H9 (cell line): ENCODE data around the gene ULK4. TPM values are rescaled to one million over a fixed set of nuclear protein-coding genes. Genes with fewer than 3 reads are reported as not detected.

Experiments used
- DNase-seq: peaks from one replicate; pipeline ENCODE4 v3.0.0-alpha.2; 2017
- H2AFZ ChIP-seq: one replicate; pipeline ENCODE4 v1.6.1; 2013; ENCODE audit warnings: mild to moderate bottlenecking, low read length, control low read depth, moderate library complexity
- H2AK5ac ChIP-seq: 2 replicates; pipeline ENCODE4 v1.6.1; 2013; ENCODE audit warnings: low read length, control low read depth, mixed read lengths; ENCODE audit not compliant: insufficient read length
- H2BK120ac ChIP-seq: one replicate; pipeline ENCODE4 v1.6.1; 2013; ENCODE audit warnings: low read depth, mild to moderate bottlenecking, low read length, control low read depth, inconsistent platforms; ENCODE audit not compliant: poor library complexity, severe bottlenecking
- H2BK12ac ChIP-seq: 2 replicates; pipeline ENCODE4 v1.6.1; 2013; ENCODE audit warnings: low read length, control low read depth, mixed read lengths, low read depth; ENCODE audit not compliant: insufficient read length
- H2BK15ac ChIP-seq: 2 replicates; pipeline ENCODE4 v1.6.1; 2013; ENCODE audit warnings: low read depth, low read length, control low read depth
- H2BK20ac ChIP-seq: one replicate; pipeline ENCODE4 v1.6.1; 2013; ENCODE audit warnings: low read depth, mild to moderate bottlenecking, low read length, control low read depth, inconsistent platforms; ENCODE audit not compliant: poor library complexity, severe bottlenecking
- H2BK5ac ChIP-seq: 2 replicates; pipeline ENCODE4 v1.6.1; 2013; ENCODE audit warnings: low read length, control low read depth, mixed read lengths; ENCODE audit not compliant: insufficient read length
- H3K14ac ChIP-seq: 2 replicates; pipeline ENCODE4 v1.6.1; 2013; ENCODE audit warnings: low read length, control low read depth; ENCODE audit not compliant: insufficient read depth
- H3K18ac ChIP-seq: 2 replicates; pipeline ENCODE4 v1.6.1; 2013; ENCODE audit warnings: low read depth, mild to moderate bottlenecking, mixed read lengths, low read length, control low read depth; ENCODE audit not compliant: insufficient read length
- H3K23ac ChIP-seq: 2 replicates; pipeline ENCODE4 v1.6.1; 2013; ENCODE audit warnings: low read length, control low read depth, mixed read lengths, low read depth; ENCODE audit not compliant: insufficient read length
- H3K23me2 ChIP-seq: 2 replicates; pipeline ENCODE4 v1.6.1; 2013; ENCODE audit warnings: low read depth, mild to moderate bottlenecking, mixed read lengths, low read length, control low read depth; ENCODE audit not compliant: insufficient read length, poor library complexity, severe bottlenecking
- H3K27ac ChIP-seq: 2 replicates; pipeline ENCODE4 v1.5.1; 2013; ENCODE audit warnings: low read length, control low read depth, mixed read lengths, low read depth; ENCODE audit not compliant: insufficient read length
- H3K27me3 ChIP-seq: 2 replicates; pipeline ENCODE4 v1.6.1; 2013; ENCODE audit warnings: low read length, control low read depth, inconsistent platforms; ENCODE audit not compliant: insufficient read depth
- H3K4ac ChIP-seq: 2 replicates; pipeline ENCODE4 v1.6.1; 2013; ENCODE audit warnings: low read depth, mild to moderate bottlenecking, control low read depth, inconsistent platforms, low read length, moderate library complexity
- H3K4me1 ChIP-seq: 2 replicates; pipeline ENCODE4 v1.6.1; 2013; ENCODE audit warnings: low read length, control low read depth, inconsistent platforms; ENCODE audit not compliant: insufficient read depth
- H3K4me2 ChIP-seq: 2 replicates; pipeline ENCODE4 v1.6.1; 2013; ENCODE audit warnings: low read length, control low read depth, mixed read lengths; ENCODE audit not compliant: insufficient read length, insufficient read depth
- H3K56ac ChIP-seq: 2 replicates; pipeline ENCODE4 v1.6.1; 2013; ENCODE audit warnings: low read depth, mild to moderate bottlenecking, mixed read lengths, low read length, control low read depth; ENCODE audit not compliant: insufficient read length
- H3K79me1 ChIP-seq: 2 replicates; pipeline ENCODE4 v1.6.1; 2013; ENCODE audit warnings: low read depth, mild to moderate bottlenecking, moderate library complexity, low read length, control low read depth, inconsistent platforms; ENCODE audit not compliant: insufficient read depth, poor library complexity, severe bottlenecking
- H3K79me2 ChIP-seq: 2 replicates; pipeline ENCODE4 v1.6.1; 2013; ENCODE audit warnings: low read length, control low read depth, inconsistent platforms; ENCODE audit not compliant: insufficient read depth
- H3K9ac ChIP-seq: 2 replicates; pipeline ENCODE4 v1.6.1; 2013; ENCODE audit warnings: low read length, control low read depth, mixed read lengths; ENCODE audit not compliant: insufficient read length; ENCODE audit errors: extremely low read depth
- H3K9me3 ChIP-seq: one replicate; pipeline ENCODE4 v1.6.1; 2013; ENCODE audit warnings: low read depth, low read length, inconsistent platforms; ENCODE audit not compliant: control insufficient read depth
- H3T11ph ChIP-seq: one replicate; pipeline ENCODE4 v1.6.1; 2013; ENCODE audit warnings: mild to moderate bottlenecking, low read length, control low read depth, inconsistent platforms
- H4K20me1 ChIP-seq: one replicate; pipeline ENCODE4 v1.6.1; 2013; ENCODE audit not compliant: control insufficient read depth, insufficient read length, insufficient read depth
- H4K5ac ChIP-seq: 2 replicates; pipeline ENCODE4 v1.6.1; 2013; ENCODE audit warnings: low read depth, mild to moderate bottlenecking, mixed read lengths, low read length, control low read depth; ENCODE audit not compliant: insufficient read length
- H4K8ac ChIP-seq: replicated peaks from 2 replicates; pipeline ENCODE4 v1.6.1; 2013; ENCODE audit warnings: low read length, control low read depth, mixed read lengths, low read depth; ENCODE audit not compliant: insufficient read length
- H4K91ac ChIP-seq: 2 replicates; pipeline ENCODE4 v1.6.1; 2013; ENCODE audit warnings: low read depth, mild to moderate bottlenecking, moderate library complexity, mixed read lengths, low read length, control low read depth; ENCODE audit not compliant: insufficient read length
- H3K27ac Mint-ChIP-seq, 3 experiments: 2 replicates in 2 of 3; 3 replicates in 1 of 3; pipeline ENCODE4 v1.8.0; 2020 to 2021; ENCODE audit warnings: mixed read lengths in 3 of 3, mild to moderate bottlenecking in 1 of 3, moderate library complexity in 1 of 3
- H3K27me3 Mint-ChIP-seq: 2 replicates; pipeline ENCODE4 v1.8.0; 2021; ENCODE audit warnings: low read depth, mild to moderate bottlenecking, moderate library complexity, mixed read lengths
- H3K36me3 Mint-ChIP-seq, 3 experiments: 2 replicates in 2 of 3; 3 replicates in 1 of 3; pipeline ENCODE4 v1.8.0; 2020 to 2021; ENCODE audit warnings: low read depth in 3 of 3, mixed read lengths in 3 of 3; ENCODE audit not compliant: insufficient read depth in 1 of 3
- H3K4me1 Mint-ChIP-seq, 2 experiments: 2 replicates each; pipeline ENCODE4 v1.8.0; 2020; ENCODE audit warnings: mixed read lengths in 2 of 2
- H3K4me3 Mint-ChIP-seq, 2 experiments: 2 replicates in 1 of 2; 3 replicates in 1 of 2; pipeline ENCODE4 v1.8.0; 2020 to 2021; ENCODE audit warnings: mild to moderate bottlenecking in 2 of 2, mixed read lengths in 2 of 2, moderate library complexity in 1 of 2
- H3K9me3 Mint-ChIP-seq, 2 experiments: 2 replicates in 1 of 2; 3 replicates in 1 of 2; pipeline ENCODE4 v1.8.0; 2020; ENCODE audit warnings: mild to moderate bottlenecking in 2 of 2, mixed read lengths in 2 of 2, moderate library complexity in 1 of 2
- CTCF ChIP-seq: fragments of 200-600 bp; sonication (generic); conservative IDR thresholded peaks from 3 replicates; pipeline ENCODE4 v1.8.0; 2021; ENCODE audit warnings: antibody characterized with exemption, mild to moderate bottlenecking
- WGBS: extraction: QIAGEN DNeasy Blood & Tissue Kit; methylation state at CpG from one replicate; pipeline ENCODE4 v1.1.7; 2013; ENCODE audit warnings: missing lambda C conversion rate, low lambda C conversion rate, mixed read lengths; ENCODE audit not compliant: insufficient read length; ENCODE audit errors: extremely low coverage; 5-methylcytosine and 5-hydroxymethylcytosine counted together
- total RNA-seq: library from RNA; stranded (reverse); gene quantifications from 2 replicates; pipeline ENCODE4 v1.2.1, GENCODE V29; 2021

The ULK4 gene
- total RNA-seq, 1 experiment from 2014 or later = 12.9 TPM

GRCh38 chr3:41989518-41989917 is 27.6 kb upstream of the ULK4 start:
- Histone ChIP-seq H3K4ac (no peak overlapping the region), H3K9ac (no peak overlapping the region), H4K8ac (no peak overlapping the region), H3K9me3 (no peaks in the 10 kb centered on the region), H2AK5ac (no peak overlapping the region), H3K18ac (no peak overlapping the region), H2BK5ac (no peak overlapping the region), H2BK15ac (no peak overlapping the region), H3K4me2 (no peak overlapping the region), H3K79me2 (no peaks in the 10 kb centered on the region), H3K79me1 (no peaks in the 10 kb centered on the region), H3K23ac (no peak overlapping the region), H3T11ph (no peak overlapping the region), H4K91ac (no peak overlapping the region), H4K5ac (no peak overlapping the region), H2BK120ac (no peak overlapping the region), H2AFZ (no peak overlapping the region), H2BK12ac (no peak overlapping the region), H2BK20ac (no peak overlapping the region), H3K23me2 (no peaks in the 10 kb centered on the region), H3K27me3 (no peaks in the 10 kb centered on the region), H3K4me1 (no peaks in the 10 kb centered on the region), H4K20me1 (no peaks in the 10 kb centered on the region), H3K56ac (no peak overlapping the region), H3K14ac (no peak overlapping the region), H3K27ac (no peak overlapping the region)
- no peak for TF ChIP-seq CTCF
- Mint-ChIP-seq H3K4me3 (no peak overlapping the region), H3K9me3 (no peaks in the 10 kb centered on the region), H3K4me1 (no peaks in the 10 kb centered on the region), H3K36me3 (no peaks in the 10 kb centered on the region), H3K27ac (no peak overlapping the region), H3K27me3 (peaks cover 1% of the 10 kb centered on the region; the same call in 1 of the 2 replicates)
- no peak for DNase-seq
- no CpG with 5 or more reads among the region's 3 CpGs for WGBS
